Heart right ventricle (tissue), 16 donors: Measurements from ENCODE around the gene CREBBP. TPM values are rescaled to one million over a fixed set of nuclear protein-coding genes. Genes with fewer than 3 reads are reported as not detected.

Experiments
- ATAC-seq, 8 donors: fragments of 200-7000 bp; cut with Tn5 transposase; one replicate each; pipeline ENCODE4 v1.9.1; 2020; ENCODE audit warnings: mild to moderate bottlenecking in 8 of 8, moderate library complexity in 8 of 8, moderate number of reproducible peaks in 1 of 8
- DNase-seq, 2 donors: peaks; one replicate each; pipeline ENCODE4 v3.0.0-alpha.2; 2020
- H3K27ac ChIP-seq, 10 donors: fragments of 200-600 bp; sonication (generic) in 2 of 10; one replicate each; pipeline versions ENCODE4 v1.5.0 to v1.8.0; 2020 to 2022; ENCODE audit warnings: mild to moderate bottlenecking in 3 of 10
- H3K27me3 ChIP-seq, 7 donors: fragments of 200-600 bp; one replicate each; pipeline ENCODE4 v1.8.0; 2021 to 2022; ENCODE audit warnings: mild to moderate bottlenecking in 2 of 7
- H3K36me3 ChIP-seq, 9 donors: fragments of 200-600 bp; sonication (generic) in 1 of 9; one replicate each; pipeline versions ENCODE4 v1.5.0 to v1.8.0; 2020 to 2022; ENCODE audit warnings: mild to moderate bottlenecking in 2 of 9
- H3K4me1 ChIP-seq, 9 donors: fragments of 200-600 bp; sonication (generic) in 1 of 9; one replicate each; pipeline versions ENCODE4 v1.5.0 to v1.8.0; 2020 to 2022; ENCODE audit warnings: mild to moderate bottlenecking in 4 of 9
- H3K4me3 ChIP-seq, 10 donors: fragments of 200-600 bp; sonication (generic) in 2 of 10; one replicate each; pipeline versions ENCODE4 v1.5.0 to v1.8.0; 2020 to 2022; ENCODE audit warnings: mild to moderate bottlenecking in 7 of 10, moderate library complexity in 2 of 10
- H3K9me3 ChIP-seq, 11 donors: fragments of 200-600 bp in 10 of 11; sonication (generic) in 2 of 11; one replicate each; pipeline versions ENCODE4 v1.5.0 to v1.8.0; 2013 to 2022; ENCODE audit warnings: mild to moderate bottlenecking in 2 of 11, control low read depth in 1 of 11, moderate library complexity in 1 of 11
- CTCF ChIP-seq, 9 donors: fragments of 200-600 bp; sonication (generic) in 2 of 9; IDR thresholded peaks; one replicate each; pipeline versions ENCODE4 v1.5.0 to v1.8.0; 2021 to 2022; ENCODE audit warnings: antibody characterized with exemption in 9 of 9, mild to moderate bottlenecking in 5 of 9, moderate library complexity in 1 of 9
- WGBS, 2 donors: extraction: QIAGEN DNeasy Blood & Tissue Kit; methylation state at CpG; one replicate each; pipeline ENCODE4 v1.1.7; 2013; ENCODE audit warnings: inconsistent platforms in 1 of 2; 5-methylcytosine and 5-hydroxymethylcytosine counted together
- intact Hi-C, 10 donors: fragments of 100-400 bp; cut with DNase I; formaldehyde crosslinking; loops; one replicate each; pipeline versions ENCODE4 v1.11.1 to v1.14.2; 2022
- polyA plus RNA-seq, 2 donors: library from polyadenylated mRNA; stranded (reverse); fragments of 200-250 nt; gene quantifications; one replicate each; pipeline ENCODE4 v1.2.3, GENCODE V29; 2013
- total RNA-seq, 10 donors: library from RNA; stranded (reverse); fragmentation: NEBNext Ultra II Directional in 3 of 10; extraction: Animal tissue kit (Norgen Biotek cat#: 25700) in 3 of 10; gene quantifications; one replicate each; pipeline versions ENCODE4 v1.2.1 to v1.2.4, GENCODE V29; 2021 to 2023
- donor health status: Arrhythmogenic right ventricular cardiomyopathy.
- donor health status: ischemic (EF 13 %, LVEDD 7.1; RV severe dilation, severe dysfunction).
- donor health status: healthy with polysubstance abuse.
- donor health status: DM: no; HTN: yes; CAD: no.
- donor health status: DM: no; HTN: no; CAD: no.
- donor health status: ischemic (EF 25% LVEDD 6.9; RV normal size, moderate dysfunction).
- donor health status: ischemic (EF 25% LVEDD 5.7; RV mildly dilated, moderate dysfunction).
- donor health status: healthy.
- donor health status: DM: yes; HTN: yes; CAD: no.
- donor health status: Ischemic cardiomyopathy.
- donor health status: ischemic (EF 35%, LVEDD 5.7; RV mildly dilated, moderate dysfunction).
- donor health status: nonischemic (EF 11% LVEDD 7.7; RV severe dilation, severe dysfunction).
- donor health status: DM: yes; HTN: yes; CAD: no.
- donor health status: PGD.
- donor health status: ischemic (EF 29% LVEDD 5.4; RV normal size, mild dysfunction).
- donor health status: nonischemic (EF 23%, LVEDD 6.1; RV moderate dilation, normal function).

Gene CREBBP
- total and polyA plus RNA-seq, 12 donors, result 6.3 to 51.5 (median 41.0) TPM

- no peaks in the 10 kb centered on the region for H3K27me3 ChIP-seq
- TF ChIP-seq CTCF (IDR thresholded peaks at IDR 0.05), result no peak
- no peak overlapping the region for H3K4me3 ChIP-seq
- no peaks in the 10 kb centered on the region for H3K9me3 ChIP-seq
- no peak overlapping the region for H3K27ac ChIP-seq
- peaks cover 9 to 81% (median 64%) of the 10 kb centered on the region in 9 donors for H3K4me1 ChIP-seq
- intact Hi-C loops, result no loop called here
- peaks cover 0 to 42% (median 16%) of the 10 kb centered on the region in 9 donors for H3K36me3 ChIP-seq
- no peak for DNase-seq
- no peak for ATAC-seq
Measured at GRCh38 chr16:3846087-3846486, 34.4 kb downstream of the CREBBP start.

- intact Hi-C loops, result no loop called here
- no peak for TF ChIP-seq CTCF (IDR thresholded peaks at IDR 0.05)
- WGBS, 2 donors, result 48 to 53% methylated on average over 3 of the region's 3 CpGs
- H3K27me3 ChIP-seq, result no peaks in the 10 kb centered on the region
- H3K4me1 ChIP-seq, result peaks cover 6 to 86% (median 76%) of the 10 kb centered on the region in 9 donors
- peak in 7 of 8 donors; percentile 43 to 79 (median 74) for ATAC-seq
- H3K4me3 ChIP-seq, result no peak overlapping the region
- no peaks in the 10 kb centered on the region for H3K9me3 ChIP-seq
- peaks cover 0 to 27% (median 3%) of the 10 kb centered on the region in 9 donors for H3K36me3 ChIP-seq
- DNase-seq, result no peak
- H3K27ac ChIP-seq, result peak overlapping the region in 1 of 10 donors; percentile 24
Measured at GRCh38 chr16:3842994-3843393, 37.5 kb downstream of the CREBBP start.

- intact Hi-C loops, result no loop called here
- Histone ChIP-seq H3K27ac (peak overlapping the region in 5 of 10 donors; percentile 19 to 38 (median 24)), H3K9me3 (no peaks in the 10 kb centered on the region), H3K4me3 (no peak overlapping the region), H3K27me3 (no peaks in the 10 kb centered on the region), H3K4me1 (peaks cover 6 to 84% (median 66%) of the 10 kb centered on the region in 9 donors), H3K36me3 (peaks cover 0 to 27% (median 3%) of the 10 kb centered on the region in 9 donors)
- 55 to 61% methylated on average over 10 of the region's 10 CpGs for WGBS, 2 donors
- no peak for TF ChIP-seq CTCF (IDR thresholded peaks at IDR 0.05)
- ATAC-seq, result no peak
- no peak for DNase-seq
Measured at GRCh38 chr16:3841729-3842508, 38.6 kb downstream of the CREBBP start.

GRCh38 chr16:3839402-3840184 lies 40.9 kb downstream of the CREBBP start:
- no peak for TF ChIP-seq CTCF (IDR thresholded peaks at IDR 0.05)
- H3K36me3 ChIP-seq, result peaks cover 0 to 34% (median 0%) of the 10 kb centered on the region in 9 donors
- 96 to 97% methylated on average over 4 of the region's 4 CpGs for WGBS, 2 donors
- intact Hi-C loops, result no loop called here
- no peak overlapping the region for H3K4me3 ChIP-seq
- H3K9me3 ChIP-seq, result no peaks in the 10 kb centered on the region
- H3K27me3 ChIP-seq, result no peaks in the 10 kb centered on the region
- no peak overlapping the region for H3K27ac ChIP-seq
- DNase-seq, result no peak
- H3K4me1 ChIP-seq, result peaks cover 6 to 70% (median 59%) of the 10 kb centered on the region in 9 donors
- no peak for ATAC-seq
